ENCODE results near the gene DNAJC5.
"Not testable (repeated sequence)": the region's sequence is repeated elsewhere in the genome, so short reads cannot be mapped to it uniquely, and the experiment has no call there.

DNAJC5 gene

GRCh38 chr20:63915471-63915870, 20.5 kb downstream of the DNAJC5 start:
- DNase-seq, result no peak

- DNase-seq, result not testable (repeated sequence)
These were observed 21.5 kb downstream of the DNAJC5 start for GRCh38 chr20:63916371-63916939.

DNA sequence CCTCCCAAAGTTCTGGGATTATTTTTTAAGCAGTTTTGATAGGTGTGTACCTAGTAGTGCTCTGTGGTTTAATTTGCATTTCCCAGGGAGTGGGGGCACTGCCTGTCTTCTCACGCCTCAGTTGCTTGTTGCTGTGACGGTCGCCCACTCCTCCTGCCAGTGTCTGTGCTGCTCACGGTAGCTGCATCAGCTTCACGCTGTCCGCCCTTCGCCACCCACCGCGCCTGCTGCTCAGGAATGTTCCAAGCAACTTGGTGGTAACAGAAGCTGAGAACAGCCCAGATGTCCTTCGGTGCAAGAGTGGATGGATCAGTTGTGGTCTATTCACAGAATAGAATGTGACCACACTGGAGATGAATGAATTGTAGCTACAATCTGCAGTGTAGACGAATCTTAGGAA, 22.9 kb downstream of the DNAJC5 start:
- no peak for DNase-seq

DNA sequence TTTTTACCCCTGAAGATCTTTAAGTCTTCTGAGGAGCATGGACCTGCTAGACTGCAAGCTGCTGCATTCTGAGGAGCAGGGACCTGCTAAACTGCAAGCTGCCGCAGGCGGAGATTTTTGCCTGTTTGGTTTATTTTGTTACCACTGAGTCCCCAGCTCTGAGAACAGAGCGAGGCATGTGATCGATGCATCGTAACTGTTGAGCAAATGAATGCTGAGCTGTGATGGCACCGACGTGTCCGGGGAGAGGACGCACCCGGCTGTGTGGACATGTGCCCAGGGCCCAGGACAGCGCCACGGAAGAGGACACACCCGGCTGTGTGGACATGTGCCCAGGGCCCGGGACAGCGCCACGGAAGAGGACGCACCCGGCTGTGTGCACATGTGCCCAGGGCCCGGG, 24.2 kb downstream of the DNAJC5 start:
- DNase-seq, result no peak

GRCh38 chr20:63920226-63920625, 25.3 kb downstream of the DNAJC5 start:
- no peak for DNase-seq

- no peak for DNase-seq
These were observed 28.7 kb downstream of the DNAJC5 start for GRCh38 chr20:63923651-63924050.

GRCh38 chr20:63924241-63924640, 29.3 kb downstream of the DNAJC5 start:
- no peak for DNase-seq

DNA sequence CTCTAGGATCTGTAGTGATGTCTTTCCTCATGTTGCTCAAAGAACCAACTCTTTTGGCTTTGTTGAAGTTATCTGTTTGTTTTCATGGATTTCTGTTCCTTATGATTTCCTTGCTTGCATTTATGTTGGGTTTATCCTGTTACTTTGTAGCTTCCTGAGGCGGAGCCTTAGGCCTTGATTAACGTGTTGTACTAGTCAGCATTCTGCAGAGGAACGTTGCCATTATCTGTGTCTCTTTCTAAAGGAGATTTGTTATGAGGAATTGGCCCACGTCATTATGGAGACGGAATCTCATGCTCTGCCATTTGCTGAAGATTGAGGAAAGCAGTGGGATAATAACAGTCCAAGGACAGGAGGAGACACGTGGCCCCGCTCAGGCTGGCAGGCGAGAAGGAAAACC, 31.4 kb downstream of the DNAJC5 start:
- DNase-seq, result no peak

DNA sequence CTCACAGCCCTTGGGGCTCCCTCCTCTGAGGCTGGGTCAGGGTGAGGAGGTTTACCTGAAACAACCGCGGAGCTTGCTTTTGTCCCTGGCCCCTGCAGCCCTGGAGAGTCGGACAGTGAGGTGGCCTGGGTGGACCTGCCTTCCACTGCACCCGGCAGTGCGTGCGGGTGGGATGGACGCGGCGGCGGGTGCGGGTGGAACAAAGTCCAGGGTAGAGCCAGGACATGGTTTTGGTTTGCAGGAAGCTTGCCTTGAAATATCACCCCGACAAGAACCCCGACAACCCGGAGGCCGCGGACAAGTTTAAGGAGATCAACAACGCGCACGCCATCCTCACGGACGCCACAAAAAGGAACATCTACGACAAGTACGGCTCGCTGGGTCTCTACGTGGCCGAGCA, 34.1 kb downstream of the DNAJC5 start:
- DNase-seq, result no peak

- not testable (repeated sequence) for DNase-seq
These were observed 34.6 kb downstream of the DNAJC5 start for GRCh38 chr20:63929473-63929883.

GRCh38 chr20:63930971-63931553, 36.1 kb downstream of the DNAJC5 start:
- DNase-seq, result no peak

- DNase-seq, result no peak
These were observed 36.8 kb downstream of the DNAJC5 start for GRCh38 chr20:63931735-63932134.

- DNase-seq, result no peak
These were observed 37.8 kb downstream of the DNAJC5 start for GRCh38 chr20:63932606-63933160.

DNA sequence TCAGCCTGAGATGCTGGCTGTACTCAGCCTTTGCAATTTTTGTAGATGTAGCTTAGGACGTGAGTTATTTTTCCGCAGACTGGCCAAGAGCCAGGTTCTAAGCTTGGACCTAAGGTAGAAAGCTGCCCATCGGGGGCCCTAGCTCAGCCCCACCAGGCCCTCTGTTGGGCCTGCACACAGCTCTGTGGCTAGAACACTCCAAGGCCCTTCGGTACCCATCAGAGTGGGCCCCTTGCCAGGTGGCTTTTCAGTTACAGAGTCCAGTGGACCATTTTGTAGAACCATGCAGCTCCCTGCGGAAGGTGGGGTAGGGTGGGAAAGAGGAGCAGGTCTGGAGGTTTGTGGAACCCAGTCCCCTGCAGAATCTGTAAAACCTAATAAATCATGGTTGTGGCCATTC, 38.7 kb downstream of the DNAJC5 start:
- DNase-seq, result no peak

GRCh38 chr20:63934271-63935068, 39.5 kb downstream of the DNAJC5 start:
- DNase-seq, result no peak

DNA sequence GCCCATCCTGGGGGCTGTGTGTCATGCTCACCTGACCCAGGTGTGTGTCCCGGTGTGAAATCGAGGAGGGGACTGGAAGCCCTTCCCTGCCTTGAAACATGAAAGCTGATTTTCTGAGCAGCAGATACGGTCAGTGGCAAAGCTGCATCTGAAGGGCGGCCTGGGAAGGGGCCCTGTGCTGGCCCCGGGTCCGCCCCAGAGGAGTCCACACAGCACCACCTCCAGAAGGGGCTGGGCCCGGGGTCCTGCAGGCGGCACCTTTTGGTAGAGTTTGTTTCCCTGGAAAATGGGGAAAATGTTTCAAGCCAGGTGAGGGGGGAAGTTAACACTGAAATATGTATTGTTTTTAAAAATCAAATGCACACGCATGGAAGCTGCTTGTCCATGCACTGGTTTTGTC, 40.5 kb downstream of the DNAJC5 start:
- no peak for DNase-seq

DNA sequence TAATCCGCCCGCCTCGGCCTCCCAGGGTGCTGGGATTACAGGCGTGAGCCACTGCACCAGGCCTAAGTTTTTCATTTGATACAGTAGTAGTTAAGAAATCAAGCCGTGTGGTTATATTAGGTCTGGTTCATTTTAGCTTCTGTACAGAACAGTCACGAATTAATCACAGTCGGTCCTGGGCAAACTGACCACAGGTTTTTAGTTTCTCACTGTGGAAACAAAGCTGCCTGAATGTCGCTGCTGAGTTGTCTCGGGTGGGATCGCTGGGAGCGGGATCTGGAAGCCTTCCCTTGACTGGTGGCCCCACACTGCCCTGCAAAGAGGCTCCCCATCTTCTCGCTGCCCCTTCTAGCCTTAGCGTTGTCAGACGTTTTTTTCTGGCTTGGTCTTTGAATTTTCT, 42.7 kb downstream of the DNAJC5 start:
- DNase-seq, result no peak

DNA sequence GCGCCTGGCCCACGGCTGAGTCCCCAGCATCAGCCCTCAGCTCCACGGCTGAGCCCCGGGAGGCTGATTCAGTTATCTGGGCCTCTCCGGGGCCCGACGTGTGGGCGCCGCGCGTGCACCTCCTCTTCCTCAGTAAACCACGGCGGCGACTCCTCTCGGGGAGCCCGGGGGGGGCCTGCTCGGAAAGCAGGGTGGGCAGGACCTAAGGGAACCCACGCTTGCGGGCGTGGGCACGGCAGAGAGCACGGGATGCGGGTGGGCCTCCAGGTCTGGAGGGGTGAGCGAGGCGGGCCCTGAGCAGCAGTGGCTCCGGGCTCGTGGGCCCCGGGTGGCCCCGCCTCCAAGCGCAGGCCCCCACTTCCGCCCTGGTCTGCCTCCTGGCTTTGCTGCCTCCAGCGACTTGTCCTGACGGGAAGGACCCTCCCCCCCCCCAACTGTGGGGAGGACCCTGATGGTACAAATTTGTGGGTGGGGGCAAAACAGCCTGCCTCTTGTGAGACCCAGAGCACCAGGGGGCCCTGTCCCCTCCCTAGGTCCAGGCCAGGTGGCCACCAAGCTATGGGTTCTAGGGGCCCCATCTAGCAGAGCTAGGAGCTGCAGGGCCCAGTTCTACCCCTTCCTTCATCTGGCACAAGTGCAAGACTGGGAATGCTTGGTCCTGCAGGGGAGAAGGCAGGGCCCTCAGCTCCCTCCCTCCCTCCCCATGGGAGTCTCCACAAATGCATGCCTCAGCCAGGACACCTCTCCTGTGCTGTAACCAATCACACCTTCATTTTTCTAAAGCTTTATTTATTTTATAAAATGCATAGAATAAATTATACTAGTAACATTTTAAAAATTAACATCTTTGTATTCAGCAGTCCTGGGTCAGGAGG, 44.4 kb downstream of the DNAJC5 start:
- no peak for DNase-seq

GRCh38 chr20:63940071-63940471, 45.1 kb downstream of the DNAJC5 start:
- DNase-seq, result no peak

DNA sequence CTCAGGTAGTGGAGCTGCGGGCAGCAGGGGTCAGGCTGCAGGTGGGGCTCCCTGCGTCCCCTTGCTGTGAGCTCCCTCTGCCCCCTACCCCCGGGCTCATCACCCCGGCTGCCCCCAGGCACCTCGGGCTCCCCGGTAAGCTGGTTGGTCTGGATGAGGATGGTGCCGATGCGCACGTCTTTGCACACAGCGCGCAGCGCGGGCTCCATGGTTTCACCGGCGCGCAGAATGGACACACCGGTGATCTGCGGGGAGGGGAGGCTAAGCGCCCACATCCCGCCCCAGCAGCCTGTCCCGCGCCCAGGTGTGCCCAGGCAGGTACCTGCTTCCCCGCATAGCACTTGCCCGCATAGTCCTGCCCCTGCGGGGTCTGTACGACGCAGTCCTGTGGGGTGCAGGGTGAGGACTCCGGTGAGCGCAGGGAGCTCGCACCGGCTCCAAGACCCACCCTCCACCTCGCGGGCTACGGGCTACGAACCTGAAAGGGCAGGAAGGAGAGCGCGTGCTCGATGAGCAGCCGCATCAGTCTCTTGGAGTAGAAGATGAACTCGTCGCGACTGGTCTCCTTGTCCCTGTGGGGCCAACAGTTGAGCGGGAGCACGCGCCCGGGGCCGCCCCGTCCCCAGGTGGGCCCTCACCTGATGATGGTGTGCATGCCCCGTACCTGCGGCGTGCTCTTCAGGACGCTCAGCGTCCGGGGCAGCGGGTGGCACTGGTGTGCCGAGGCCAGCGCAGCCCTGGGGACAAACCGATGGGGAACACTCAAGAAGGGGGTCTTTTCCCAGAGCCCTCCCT, 45.7 kb downstream of the DNAJC5 start:
- no peak for DNase-seq

DNA sequence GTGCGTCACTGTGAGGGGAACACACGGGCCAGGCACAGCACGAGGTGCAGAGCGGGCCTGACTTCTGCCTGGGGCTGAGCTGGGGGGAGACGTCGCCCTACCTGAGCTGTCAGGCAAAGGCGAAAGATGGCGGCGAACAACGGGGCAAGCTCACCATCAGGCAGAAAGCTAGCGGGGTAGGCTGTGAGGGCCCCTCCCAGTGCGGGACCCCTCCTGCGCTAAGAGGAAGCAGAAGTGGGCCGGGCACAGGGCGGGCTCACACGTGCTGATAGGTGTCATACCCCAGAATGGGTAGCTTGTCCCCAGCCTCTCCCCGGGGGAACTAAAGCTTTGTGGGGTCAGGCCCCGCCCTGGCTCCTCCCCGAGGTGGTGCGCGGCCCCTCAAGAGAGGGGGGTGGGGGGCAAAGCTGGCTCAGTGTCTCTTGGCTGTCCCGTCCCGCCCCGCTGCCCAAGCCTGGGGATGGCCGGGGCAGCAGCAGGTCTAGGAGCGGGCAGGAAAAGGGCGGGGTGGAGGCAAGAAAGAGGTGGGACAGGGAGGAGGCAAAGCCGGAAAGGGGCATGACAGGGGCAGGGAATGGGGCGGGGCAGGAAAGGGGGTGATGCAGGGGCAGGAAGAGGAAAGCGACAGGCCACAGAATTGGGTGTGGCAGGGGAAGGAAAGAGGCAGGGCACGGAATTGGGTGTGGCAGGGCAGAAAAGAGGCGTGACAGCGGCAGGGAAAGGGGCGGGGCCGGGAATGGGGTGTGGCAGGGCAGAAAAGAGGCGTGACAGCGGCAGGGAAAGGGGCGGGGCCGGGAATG, 46.6 kb downstream of the DNAJC5 start:
- peak in 1 of 2 experiments; percentile 18 for DNase-seq

Measured in NCI-H2081 (cell line).